GM21528 (cell line): ENCODE results near the gene PHPT1.
"Not testable (repeated sequence)": the region's sequence is repeated elsewhere in the genome, so short reads cannot be mapped to it uniquely, and the experiment has no call there.

Experiments
- ATAC-seq: cut with Tn5 transposase; IDR thresholded peaks from one replicate; pipeline ENCODE4 v1.9.1; 2021; ENCODE audit warnings: mild to moderate bottlenecking, moderate library complexity; ENCODE audit not compliant: unreplicated experiment, low FRiP score

PHPT1 gene

GRCh38 chr9:136849038-136849959 is at the start of gene PHPT1:
Gene PHPT1, plus strand, starts transcription at chr9:136849409. Its CDS starts 22 bp downstream, at chr9:136849431.
- peak; percentile 68 for ATAC-seq

- no peak for ATAC-seq
Observed at GRCh38 chr9:136799854-136800657, 49.2 kb upstream of the PHPT1 start.

- ATAC-seq = no peak
Observed at GRCh38 chr9:136802321-136802720, 46.9 kb upstream of the PHPT1 start.

- ATAC-seq = not testable (repeated sequence)
Observed at GRCh38 chr9:136803009-136803550, 46.1 kb upstream of the PHPT1 start.

- ATAC-seq = no peak
Observed at GRCh38 chr9:136803551-136804508, 45.4 kb upstream of the PHPT1 start.

- ATAC-seq = no peak
Observed at GRCh38 chr9:136804509-136805206, 44.6 kb upstream of the PHPT1 start.

GRCh38 chr9:136805207-136805740 is 43.9 kb upstream of the PHPT1 start:
- no peak for ATAC-seq

- ATAC-seq = no peak
Observed at GRCh38 chr9:136806067-136806466, 43.1 kb upstream of the PHPT1 start.

- peak; percentile 10 for ATAC-seq
Observed at GRCh38 chr9:136806631-136807201, 42.5 kb upstream of the PHPT1 start.

- peak; percentile 62 for ATAC-seq
Observed at GRCh38 chr9:136807281-136808074, 41.7 kb upstream of the PHPT1 start, which contains the start of gene RABL6. Gene RABL6, plus strand, starts transcription at chr9:136807948. Its CDS starts 249 bp downstream, at chr9:136808197.

- peak; percentile 34 for ATAC-seq
Observed at GRCh38 chr9:136808075-136808805, 41.0 kb upstream of the PHPT1 start.

- no peak for ATAC-seq
Observed at GRCh38 chr9:136808806-136809158, 40.4 kb upstream of the PHPT1 start.

- no peak for ATAC-seq
Observed at GRCh38 chr9:136814725-136815421, 34.3 kb upstream of the PHPT1 start.

- no peak for ATAC-seq
Observed at GRCh38 chr9:136815422-136815782, 33.8 kb upstream of the PHPT1 start.

- ATAC-seq = no peak
Observed at GRCh38 chr9:136820971-136821825, 28.0 kb upstream of the PHPT1 start.
